NCI-H524 treated with DMSO at 0.1 percent for 48 hours (cell line): ENCODE data around the gene ZSWIM1.
"Not testable (repeated sequence)": the region's sequence is repeated elsewhere in the genome, so short reads cannot be mapped to it uniquely, and the experiment has no call there.

Experiments
- DNase-seq: peaks from one replicate; lab custom pipeline; 2025; lab: John Stamatoyannopoulos, UW

The ZSWIM1 gene

GRCh38 chr20:45909817-45910669 lies 29.0 kb downstream of the ZSWIM1 start:
- DNase-seq, result no peak

GRCh38 chr20:45910670-45911485 lies 29.9 kb downstream of the ZSWIM1 start:
- no peak for DNase-seq

GRCh38 chr20:45911486-45912343 lies 30.7 kb downstream of the ZSWIM1 start, which contains the start of gene PLTP:
Gene PLTP, minus strand, starts transcription at chr20:45912155. Its CDS starts 703 bp downstream, at chr20:45911452.
- no peak for DNase-seq

GRCh38 chr20:45912344-45912682 lies 31.3 kb downstream of the ZSWIM1 start:
- DNase-seq, result no peak

- no peak for DNase-seq
These were observed 32.1 kb downstream of the ZSWIM1 start for GRCh38 chr20:45913116-45913515.

GRCh38 chr20:45917790-45918141 lies 36.7 kb downstream of the ZSWIM1 start:
- DNase-seq, result peak; percentile 85

- DNase-seq, result no peak
These were observed 37.2 kb downstream of the ZSWIM1 start for GRCh38 chr20:45918182-45918737.

- no peak for DNase-seq
These were observed 37.9 kb downstream of the ZSWIM1 start for GRCh38 chr20:45918779-45919537.

GRCh38 chr20:45919542-45920399 lies 38.7 kb downstream of the ZSWIM1 start:
- no peak for DNase-seq

GRCh38 chr20:45920462-45921336 lies 39.7 kb downstream of the ZSWIM1 start:
- DNase-seq, result no peak

- no peak for DNase-seq
These were observed 40.5 kb downstream of the ZSWIM1 start for GRCh38 chr20:45921337-45922189.

GRCh38 chr20:45924391-45925261 lies 43.6 kb downstream of the ZSWIM1 start:
- DNase-seq, result no peak

GRCh38 chr20:45925821-45926506 lies 44.9 kb downstream of the ZSWIM1 start:
- DNase-seq, result no peak

GRCh38 chr20:45926731-45927070 lies 45.7 kb downstream of the ZSWIM1 start:
- DNase-seq, result no peak

- no peak for DNase-seq
These were observed 46.2 kb downstream of the ZSWIM1 start for GRCh38 chr20:45927071-45927878.

- not testable (repeated sequence) for DNase-seq
These were observed 50.7 kb downstream of the ZSWIM1 start for GRCh38 chr20:45931680-45932079.
